Stimulated activated CD4-positive, alpha-beta T cell treated with anti-CD3 and anti-CD28 coated beads, Interleukin-2, amount 100 ng/mL, for 24 hours (primary cell): ENCODE results near the gene TRIM41.
"Not testable (repeated sequence)": the region's sequence is repeated elsewhere in the genome, so short reads cannot be mapped to it uniquely, and the experiment has no call there.

Source experiments
- DNase-seq, 2 donors: peaks; one replicate each; pipeline ENCODE4 v3.0.0-alpha.2; 2020

Gene TRIM41

GRCh38 chr5:181259283-181259682, 36.2 kb downstream of the TRIM41 start:
- no peak for DNase-seq

DNA sequence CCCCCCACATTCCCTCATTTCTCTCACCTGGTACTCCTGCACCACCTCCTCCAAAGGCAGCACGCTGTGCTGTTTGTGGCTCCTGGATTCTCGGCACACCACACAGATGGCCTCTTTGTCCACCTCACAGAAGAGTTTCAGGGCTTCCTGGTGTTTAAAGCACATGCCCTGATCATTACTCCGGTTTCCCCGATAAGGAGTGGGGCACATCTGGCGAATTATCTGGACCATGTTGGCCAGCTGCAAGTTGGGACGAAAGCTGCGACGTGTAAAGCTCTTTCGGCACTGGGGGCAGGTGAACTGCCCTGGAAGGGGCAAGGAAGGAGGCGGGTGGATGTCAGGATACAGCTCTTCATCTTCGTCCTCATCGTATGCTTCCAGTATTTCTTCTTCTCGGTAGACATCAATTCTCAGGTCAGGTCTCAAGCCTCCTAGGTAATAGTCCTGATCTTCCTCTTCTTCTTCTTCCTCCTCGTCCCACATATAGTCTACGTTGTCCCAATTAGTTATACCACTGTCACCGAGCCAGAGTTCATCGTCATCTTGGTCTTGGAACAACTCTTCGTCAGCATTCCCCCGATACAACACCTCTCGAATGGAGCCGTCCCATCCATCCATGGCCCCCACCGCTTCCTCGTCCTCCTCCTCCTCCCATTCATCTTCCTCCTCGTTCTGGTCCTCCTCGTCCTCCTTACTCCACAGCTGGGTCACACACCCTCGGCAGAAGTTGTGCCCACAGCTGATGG, 37.1 kb downstream of the TRIM41 start:
- DNase-seq, result no peak

GRCh38 chr5:181260720-181261319, 37.7 kb downstream of the TRIM41 start, which contains the start of gene TRIM52:
Gene TRIM52, minus strand, starts transcription at chr5:181261143. Its CDS starts 330 bp downstream, at chr5:181260813.
- peak; percentile 89 to 92 for DNase-seq

GRCh38 chr5:181261320-181262049, 38.4 kb downstream of the TRIM41 start:
- peak; percentile 75 to 76 for DNase-seq

DNA sequence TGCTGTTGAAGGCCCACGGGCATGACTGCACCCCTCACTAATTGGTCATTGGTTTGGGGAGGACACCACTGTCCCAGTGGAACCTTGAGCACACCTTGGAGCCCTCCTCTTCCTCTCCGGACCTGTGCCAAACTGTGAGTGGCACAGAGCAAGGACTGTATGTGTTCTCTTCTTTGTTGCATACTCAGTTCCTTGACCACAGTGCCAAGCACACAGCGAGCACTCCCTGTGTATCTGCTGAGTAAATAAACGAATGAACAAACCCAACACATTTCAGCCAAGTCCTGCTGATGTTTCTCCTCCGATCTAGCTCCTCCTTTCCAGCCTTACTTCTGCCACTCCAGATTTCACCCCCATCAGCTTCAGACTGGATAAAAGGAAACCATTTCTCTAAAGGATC, 40.6 kb downstream of the TRIM41 start:
- no peak for DNase-seq

- no peak for DNase-seq
Observed at GRCh38 chr5:181265092-181265671, 42.1 kb downstream of the TRIM41 start.

DNA sequence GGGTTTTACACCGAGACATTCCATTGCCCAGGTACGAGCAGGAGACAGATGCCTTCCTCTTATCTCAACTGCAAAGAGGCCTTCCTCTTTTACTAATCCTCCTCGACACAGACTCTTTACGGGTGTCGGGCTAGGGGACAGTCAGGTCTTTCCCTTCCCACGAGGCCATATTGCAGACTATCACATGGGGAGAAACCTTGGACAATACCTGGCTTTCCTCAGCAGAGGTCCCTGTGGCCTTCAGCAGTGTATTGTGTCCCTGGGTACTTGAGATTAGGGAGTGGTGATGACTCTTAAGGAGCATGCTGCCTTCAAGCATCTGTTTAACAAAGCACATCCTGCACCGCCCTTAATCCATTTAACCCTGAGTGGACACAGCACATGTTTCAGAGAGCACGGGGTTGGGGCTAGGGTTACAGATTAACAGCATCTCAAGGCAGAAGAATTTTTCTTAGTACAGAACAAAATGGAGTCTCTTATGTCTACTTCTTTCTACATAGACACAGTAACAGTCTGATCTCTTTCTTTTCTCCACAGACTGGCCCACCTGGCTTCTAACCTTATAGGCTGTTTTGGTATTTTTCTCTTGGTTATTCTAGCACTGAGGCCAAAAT, 44.3 kb downstream of the TRIM41 start:
- not testable (repeated sequence) for DNase-seq

GRCh38 chr5:181267907-181268306, 44.8 kb downstream of the TRIM41 start:
- DNase-seq, result not testable (repeated sequence)

- no peak for DNase-seq
Observed at GRCh38 chr5:181271081-181271480, 48.0 kb downstream of the TRIM41 start.

DNA sequence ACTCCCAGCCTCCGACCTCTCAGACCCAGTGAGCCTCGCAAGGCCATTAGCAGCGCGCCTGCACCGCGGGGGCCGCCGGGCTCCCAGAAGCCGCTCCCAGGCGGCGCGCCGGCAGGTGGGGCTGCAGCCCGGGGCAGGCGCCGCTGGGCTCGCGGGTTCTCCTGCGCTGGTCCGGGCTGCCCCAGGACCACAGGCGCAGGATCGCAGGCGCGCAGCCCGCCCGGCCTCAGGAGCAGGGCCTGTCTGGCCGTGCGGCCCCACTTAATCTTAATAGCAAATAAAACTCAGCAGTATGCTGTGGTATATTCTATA, 50.3 kb downstream of the TRIM41 start:
- peak in 1 of 2 donors; percentile 17 for DNase-seq

GRCh38 chr5:181280251-181280762, 57.2 kb downstream of the TRIM41 start:
- no peak for DNase-seq

DNA sequence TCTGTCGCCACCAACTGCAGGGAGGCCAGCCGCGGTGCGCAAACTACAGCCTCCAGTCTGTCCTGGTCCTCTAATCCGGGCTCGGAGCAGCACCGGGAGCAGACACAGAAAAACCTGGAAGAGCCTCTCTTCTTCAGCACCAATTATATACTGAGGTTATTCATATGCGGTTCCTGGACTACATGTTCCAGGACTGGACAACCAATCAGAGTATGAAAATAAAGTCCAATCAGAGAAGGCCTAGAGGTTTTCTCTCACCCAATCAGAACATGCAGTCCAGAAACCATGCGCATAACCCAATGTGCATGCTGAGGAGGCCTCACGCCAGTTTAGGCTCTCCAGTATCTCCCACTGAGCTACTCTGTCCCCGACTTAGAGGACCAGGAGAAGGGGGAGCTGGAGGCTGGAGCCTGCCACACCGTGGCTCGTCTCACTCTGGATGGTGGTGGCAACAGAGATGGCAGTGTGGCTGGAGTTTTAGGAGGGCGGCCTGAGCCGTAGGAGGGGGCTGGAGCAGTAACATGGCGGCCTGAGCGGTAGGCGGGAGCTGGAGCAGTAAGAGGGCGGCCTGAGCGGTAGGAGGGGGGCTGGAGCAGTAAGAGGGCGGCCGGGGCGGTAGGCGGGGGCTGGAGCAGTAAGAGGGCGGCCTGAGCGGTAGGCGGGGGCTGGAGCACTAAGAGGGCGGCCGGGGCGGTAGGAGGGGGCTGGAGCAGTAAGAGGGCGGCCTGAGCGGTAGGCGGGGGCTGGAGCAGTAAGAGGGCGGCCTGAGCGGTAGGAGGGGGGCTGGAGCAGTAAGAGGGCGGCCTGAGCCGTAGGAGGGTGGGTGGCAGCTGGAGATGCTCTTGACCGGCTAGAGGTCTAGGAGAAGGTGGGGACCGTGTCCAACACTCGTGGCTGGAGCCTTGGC, 58.2 kb downstream of the TRIM41 start:
- no peak for DNase-seq

DNA sequence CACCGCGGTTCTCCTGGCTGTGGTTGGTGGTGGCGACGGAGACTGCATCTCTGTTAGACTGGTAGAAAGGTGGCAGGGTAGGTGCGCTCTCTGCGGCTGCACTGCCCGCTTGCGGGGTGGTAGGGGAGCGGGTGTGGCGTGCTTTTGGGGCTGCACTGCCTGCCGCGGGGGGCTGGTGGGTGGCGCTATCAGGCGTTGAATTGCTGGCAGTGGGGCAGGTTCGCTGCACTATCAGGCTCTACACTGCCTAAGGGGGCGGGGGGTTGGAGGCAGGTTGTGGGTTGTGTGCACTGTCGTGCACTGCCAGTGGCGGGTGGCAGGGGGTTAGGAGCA, 58.9 kb downstream of the TRIM41 start:
- DNase-seq, result no peak

DNA sequence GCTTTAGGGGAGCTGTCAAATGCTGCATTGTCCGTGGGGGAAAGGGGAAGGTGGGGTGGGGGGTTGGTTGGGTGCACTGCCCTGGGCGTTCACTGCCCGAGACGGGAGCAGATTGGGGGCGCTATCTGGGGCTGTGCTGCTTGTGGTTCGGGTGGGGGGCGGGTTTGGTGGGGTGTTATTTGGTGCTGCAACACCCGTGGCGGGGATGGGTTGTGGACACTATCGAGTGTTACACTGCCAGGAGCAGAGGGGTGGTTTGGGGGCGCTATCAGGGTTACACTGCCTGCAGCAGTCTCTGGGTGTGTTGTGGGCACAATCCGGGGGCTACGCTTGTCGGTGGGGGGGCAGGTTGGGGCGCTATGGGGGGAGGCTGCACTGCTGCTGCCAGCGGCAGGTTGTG, 59.3 kb downstream of the TRIM41 start:
- not testable (repeated sequence) for DNase-seq

- DNase-seq, result no peak
Observed at GRCh38 chr5:181282874-181283273, 59.8 kb downstream of the TRIM41 start.

- no peak for DNase-seq
Observed at GRCh38 chr5:181283347-181283746, 60.3 kb downstream of the TRIM41 start.

GRCh38 chr5:181283841-181284755, 61.0 kb downstream of the TRIM41 start:
- DNase-seq, result not testable (repeated sequence)
